Measurements from ENCODE around the gene SEMA4D. TPM values are rescaled to one million over a fixed set of nuclear protein-coding genes. Genes with fewer than 3 reads are reported as not detected.

The SEMA4D gene
- total and polyA plus RNA-seq, 9 of the 15 experiments (the other 6 are each of a cell fraction or from before 2014, with no cell fraction given) = 0.38 to 5.1 (median 1.8) TPM

- intact Hi-C loops (cut with micrococcal nuclease) = no loop called here
- H3K4me2 ChIP-seq (ENCODE audit: insufficient read depth, low read length) = peak overlapping the region; percentile 5; the same call in 1 of the 2 replicates
- FAIRE-seq = no peak
- TF ChIP-seq ZNF766 (CRISPR knock-in tag; conservative IDR thresholded peaks at IDR 0.05) = 0 out of 2 replicates have a peak, but pooled peaks have one; percentile 35
- no peak for TF ChIP-seq ZMIZ1 (IDR thresholded peaks at IDR 0.05; ENCODE audit: low read depth in 2 of 2, low read length in 2 of 2)
- no peak for TF ChIP-seq HNRNPH1 (optimal IDR thresholded peaks at IDR 0.05; ENCODE audit: low read depth, low read length)
- TF ChIP-seq SRSF3 (IDR thresholded peaks at IDR 0.05; ENCODE audit: insufficient read depth, low read length) = no peak
- TF ChIP-seq BRD9 (IDR thresholded peaks at IDR 0.05; ENCODE audit: low read depth, partially characterized antibody) = no peak
- TF ChIP-seq RBM17 (IDR thresholded peaks at IDR 0.05; ENCODE audit: borderline replicate concordance, low read depth, low read length) = no peak
- no peak for TF ChIP-seq ELK3 (CRISPR knock-in tag; IDR thresholded peaks at IDR 0.05)
- TF ChIP-seq RFX1 (IDR thresholded peaks at IDR 0.05) = peak; percentile 23
- no peak for TF ChIP-seq MNT (conservative IDR thresholded peaks at IDR 0.05)
- no peak for TF ChIP-seq CREM (IDR thresholded peaks at IDR 0.05; ENCODE audit: low read depth)
- no peak for TF ChIP-seq POLR2H (tag; IDR thresholded peaks at IDR 0.05; ENCODE audit: low read depth)
- TF ChIP-seq TAF7 (tag; IDR thresholded peaks at IDR 0.05) = no peak
- no peak for TF ChIP-seq SNRNP70 (optimal IDR thresholded peaks at IDR 0.05; ENCODE audit: low read depth, low read length)
- no peak for TF ChIP-seq NFYB (IDR thresholded peaks at IDR 0.05; ENCODE audit: extremely low read depth, insufficient read length)
- no peak for TF ChIP-seq ZNF354B (CRISPR knock-in tag; IDR thresholded peaks at IDR 0.05)
These were observed 122.6 kb downstream of the SEMA4D start for GRCh38 chr9:89375191-89375760.

More at GRCh38 chr9:89375191-89375760, 122.6 kb downstream of the SEMA4D start:
- H3K4me3 ChIP-seq = no peak overlapping the region
- no peaks in the 10 kb centered on the region for H3K79me2 ChIP-seq (ENCODE audit: control insufficient read depth, insufficient read depth, low read length)
- peaks cover 0 to 9% of the 10 kb centered on the region in 2 experiments; a peak in 2 of 5 replicates for H3K4me1 ChIP-seq (replicated peaks in 1 of 2; ENCODE audit: control insufficient read depth in 2 of 2, insufficient read depth in 2 of 2, low read length in 2 of 2)
- in situ Hi-C loops (cut with MboI) = no loop called here
- no TSS peak for BruUV-seq (replicated peaks)
- no peak overlapping the region for H3K27ac ChIP-seq (ENCODE audit: extremely low read depth, low read depth, low read length)
- H3K36me3 ChIP-seq (ENCODE audit: control insufficient read depth, insufficient read depth, low read length) = no peaks in the 10 kb centered on the region
- 9% methylated on average over 4 of the region's 8 CpGs for WGBS (ENCODE audit: insufficient coverage, low coverage, missing lambda C conversion rate)
- peak overlapping the region in 1 of 2 experiments; percentile 35; a peak in 1 of 4 replicates for H3K9ac ChIP-seq (ENCODE audit: insufficient read depth in 1 of 2, low read depth in 2 of 2, low read length in 2 of 2)
- CTCF ChIA-PET (ENCODE audit: low intra/inter-chr PET ratio) = no interaction called here
- DNase-seq (ENCODE audit: extremely low read depth in 1 of 4, low spot score in 3 of 4) (peak in 2 of 4 experiments; percentile 9 to 10), ATAC-seq (peak; percentile 49)
- H3K9me3 ChIP-seq (replicated peaks; ENCODE audit: control insufficient read depth, insufficient read depth, low read depth, low read length) = no peaks in the 10 kb centered on the region
- H4K20me1 ChIP-seq (replicated peaks; ENCODE audit: control insufficient read depth, insufficient read depth, low read length) = no peaks in the 10 kb centered on the region
- H3K27me3 ChIP-seq (ENCODE audit: control insufficient read depth in 2 of 2, insufficient read depth in 2 of 2, low read length in 2 of 2) = peaks cover 7 to 15% of the 10 kb centered on the region in 2 experiments; a peak in 3 of 5 replicates
- POLR2A ChIA-PET = interaction anchor here (1.2 kb wide), 1 partner anchor 65 kb away, joined by 4 read pairs; no protein-coding TSS in a partner anchor
- no peak overlapping the region for H2AFZ ChIP-seq (ENCODE audit: low read depth, low read length)
- no peaks in the 10 kb centered on the region for H3K9me1 ChIP-seq (ENCODE audit: control insufficient read depth, insufficient read depth, low read length)

Measured in K562 (cell line).